HG03175 (cell line): Measurements from ENCODE around the gene GMIP.
"Not testable (repeated sequence)": the region's sequence is repeated elsewhere in the genome, so short reads cannot be mapped to it uniquely, and the experiment has no call there.

Experiments
- ATAC-seq: cut with Tn5 transposase; IDR thresholded peaks from one replicate; pipeline ENCODE4 v1.9.1; 2021; ENCODE audit warnings: mild to moderate bottlenecking, moderate library complexity; ENCODE audit not compliant: unreplicated experiment

GMIP gene, protein sequence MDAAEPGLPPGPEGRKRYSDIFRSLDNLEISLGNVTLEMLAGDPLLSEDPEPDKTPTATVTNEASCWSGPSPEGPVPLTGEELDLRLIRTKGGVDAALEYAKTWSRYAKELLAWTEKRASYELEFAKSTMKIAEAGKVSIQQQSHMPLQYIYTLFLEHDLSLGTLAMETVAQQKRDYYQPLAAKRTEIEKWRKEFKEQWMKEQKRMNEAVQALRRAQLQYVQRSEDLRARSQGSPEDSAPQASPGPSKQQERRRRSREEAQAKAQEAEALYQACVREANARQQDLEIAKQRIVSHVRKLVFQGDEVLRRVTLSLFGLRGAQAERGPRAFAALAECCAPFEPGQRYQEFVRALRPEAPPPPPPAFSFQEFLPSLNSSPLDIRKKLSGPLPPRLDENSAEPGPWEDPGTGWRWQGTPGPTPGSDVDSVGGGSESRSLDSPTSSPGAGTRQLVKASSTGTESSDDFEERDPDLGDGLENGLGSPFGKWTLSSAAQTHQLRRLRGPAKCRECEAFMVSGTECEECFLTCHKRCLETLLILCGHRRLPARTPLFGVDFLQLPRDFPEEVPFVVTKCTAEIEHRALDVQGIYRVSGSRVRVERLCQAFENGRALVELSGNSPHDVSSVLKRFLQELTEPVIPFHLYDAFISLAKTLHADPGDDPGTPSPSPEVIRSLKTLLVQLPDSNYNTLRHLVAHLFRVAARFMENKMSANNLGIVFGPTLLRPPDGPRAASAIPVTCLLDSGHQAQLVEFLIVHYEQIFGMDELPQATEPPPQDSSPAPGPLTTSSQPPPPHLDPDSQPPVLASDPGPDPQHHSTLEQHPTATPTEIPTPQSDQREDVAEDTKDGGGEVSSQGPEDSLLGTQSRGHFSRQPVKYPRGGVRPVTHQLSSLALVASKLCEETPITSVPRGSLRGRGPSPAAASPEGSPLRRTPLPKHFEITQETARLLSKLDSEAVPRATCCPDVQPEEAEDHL

DNA sequence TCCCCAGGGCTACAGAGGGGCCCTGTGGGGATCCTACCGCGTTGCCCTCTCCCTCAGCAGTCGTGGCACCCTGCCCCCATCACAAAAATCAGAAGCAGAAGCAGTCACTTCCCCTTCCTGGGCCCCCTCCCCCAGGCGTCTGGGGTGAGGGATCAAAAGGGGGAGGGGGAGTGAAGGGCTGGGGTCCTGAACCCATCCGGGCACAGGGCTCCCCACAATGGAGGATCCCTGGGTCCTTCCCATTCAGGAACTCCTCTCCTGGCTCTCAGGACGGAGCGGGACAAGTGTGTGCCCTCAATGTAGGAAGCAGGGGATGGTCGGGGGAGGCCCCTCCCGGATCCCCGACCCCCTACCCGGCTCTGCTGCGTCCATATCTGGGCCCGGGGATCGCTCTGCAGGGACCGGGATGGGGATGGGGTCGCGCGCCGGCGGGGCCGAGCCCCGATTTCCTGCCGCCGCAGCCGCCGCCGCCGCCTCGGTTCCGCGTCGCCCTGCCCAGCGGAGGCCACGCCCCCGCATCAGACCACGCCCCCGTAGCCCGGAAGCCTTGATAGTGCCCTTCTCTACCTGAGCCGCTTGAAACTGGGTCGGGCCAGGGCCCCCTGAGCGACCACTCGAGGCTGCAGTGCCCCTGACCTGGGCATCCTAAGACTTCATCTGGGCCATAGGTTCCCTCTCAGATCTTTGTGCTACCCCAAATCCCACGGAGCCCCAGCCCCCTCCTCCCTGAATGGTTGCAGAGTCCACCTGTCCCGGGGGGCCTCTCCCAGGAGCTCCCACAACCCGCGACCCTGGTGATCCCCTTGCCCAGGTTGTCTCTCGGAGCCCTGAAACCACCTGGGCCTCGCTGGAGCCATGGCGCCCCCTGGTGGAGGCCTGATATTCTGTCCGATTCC lies at the start of gene GMIP:
TSS of gene GMIP (minus strand) at position 500 of the 896 bp plus-strand sequence. CDS start at position 372, 128 bp downstream.
- peak; percentile 76 for ATAC-seq

DNA sequence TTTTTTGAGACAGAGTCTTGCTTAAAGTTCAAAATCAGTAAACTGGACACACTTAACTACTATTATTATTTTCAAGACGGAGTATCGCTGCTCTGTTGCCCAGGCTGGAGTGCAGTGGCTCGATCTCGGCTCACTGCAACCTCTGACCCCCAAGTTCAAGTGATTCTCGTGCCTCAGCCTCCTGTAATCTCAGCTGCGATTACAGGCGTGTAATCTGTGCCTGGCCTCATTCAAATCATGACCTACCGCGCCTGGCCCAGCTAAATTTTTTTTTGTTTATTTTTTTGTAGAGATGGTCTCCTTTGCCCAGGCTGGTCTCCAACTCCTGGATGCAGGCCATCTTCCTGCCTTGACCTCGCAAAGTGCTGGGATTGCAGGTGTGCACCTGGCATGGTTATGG lies 48.2 kb upstream of the GMIP start:
- ATAC-seq, result no peak

- not testable (repeated sequence) for ATAC-seq
These were observed 45.6 kb upstream of the GMIP start for GRCh38 chr19:19689023-19689422.

DNA sequence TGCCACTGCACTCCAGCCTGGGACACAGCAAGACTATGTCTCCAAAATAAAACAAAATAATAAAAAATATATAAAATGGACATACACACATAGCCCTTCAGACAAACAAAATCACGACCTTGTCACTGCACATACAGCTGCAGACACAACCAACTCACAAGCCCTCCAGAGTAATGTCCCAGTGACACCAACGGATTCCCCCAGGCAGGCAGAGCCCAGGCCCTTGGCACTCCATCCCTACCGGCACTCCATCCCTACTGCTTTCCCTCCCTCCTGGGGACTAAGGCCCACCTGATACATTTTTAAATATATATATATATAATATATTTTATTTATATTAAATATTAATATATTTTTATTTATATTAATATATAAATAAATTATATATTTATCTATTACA lies 43.6 kb upstream of the GMIP start:
- no peak for ATAC-seq

DNA sequence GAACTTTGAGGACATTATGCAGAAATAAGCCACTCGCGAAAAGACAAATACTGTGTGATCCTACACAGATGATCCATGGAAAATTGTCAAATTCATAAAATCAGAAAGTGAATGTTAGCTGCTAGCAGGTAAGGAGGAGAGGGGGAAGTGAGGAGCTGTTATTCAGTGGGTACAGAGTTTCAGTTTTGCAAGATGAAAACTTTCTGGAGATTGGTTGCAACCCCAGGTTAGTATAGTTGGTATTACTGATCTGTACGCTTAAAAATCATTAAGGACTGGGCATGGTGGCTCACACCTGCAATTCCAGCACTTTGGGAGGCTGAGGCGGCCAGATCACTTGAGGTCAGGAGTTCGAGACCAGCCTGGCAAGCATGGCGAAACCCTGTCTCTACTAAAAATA lies 43.1 kb upstream of the GMIP start:
- no peak for ATAC-seq

DNA sequence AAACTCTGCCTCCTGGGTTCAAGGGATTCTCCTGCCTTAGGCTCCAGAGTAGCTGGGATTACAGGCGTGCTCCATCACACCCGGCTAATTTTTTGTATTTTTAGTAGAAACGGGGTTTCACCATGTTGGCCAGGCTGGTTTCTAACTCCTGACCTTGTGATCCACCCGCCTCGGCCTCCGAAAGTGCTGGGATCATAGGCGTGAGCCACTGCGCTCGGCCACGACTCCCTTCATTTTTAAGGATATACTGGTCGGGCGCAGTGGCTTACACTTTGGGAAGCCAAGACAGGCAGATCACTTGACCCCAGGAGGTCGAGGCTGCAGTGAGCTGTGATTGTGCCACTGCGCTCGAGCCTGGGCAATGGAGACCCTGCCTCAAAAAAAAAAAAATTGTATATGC lies 42.7 kb upstream of the GMIP start:
- not testable (repeated sequence) for ATAC-seq

DNA sequence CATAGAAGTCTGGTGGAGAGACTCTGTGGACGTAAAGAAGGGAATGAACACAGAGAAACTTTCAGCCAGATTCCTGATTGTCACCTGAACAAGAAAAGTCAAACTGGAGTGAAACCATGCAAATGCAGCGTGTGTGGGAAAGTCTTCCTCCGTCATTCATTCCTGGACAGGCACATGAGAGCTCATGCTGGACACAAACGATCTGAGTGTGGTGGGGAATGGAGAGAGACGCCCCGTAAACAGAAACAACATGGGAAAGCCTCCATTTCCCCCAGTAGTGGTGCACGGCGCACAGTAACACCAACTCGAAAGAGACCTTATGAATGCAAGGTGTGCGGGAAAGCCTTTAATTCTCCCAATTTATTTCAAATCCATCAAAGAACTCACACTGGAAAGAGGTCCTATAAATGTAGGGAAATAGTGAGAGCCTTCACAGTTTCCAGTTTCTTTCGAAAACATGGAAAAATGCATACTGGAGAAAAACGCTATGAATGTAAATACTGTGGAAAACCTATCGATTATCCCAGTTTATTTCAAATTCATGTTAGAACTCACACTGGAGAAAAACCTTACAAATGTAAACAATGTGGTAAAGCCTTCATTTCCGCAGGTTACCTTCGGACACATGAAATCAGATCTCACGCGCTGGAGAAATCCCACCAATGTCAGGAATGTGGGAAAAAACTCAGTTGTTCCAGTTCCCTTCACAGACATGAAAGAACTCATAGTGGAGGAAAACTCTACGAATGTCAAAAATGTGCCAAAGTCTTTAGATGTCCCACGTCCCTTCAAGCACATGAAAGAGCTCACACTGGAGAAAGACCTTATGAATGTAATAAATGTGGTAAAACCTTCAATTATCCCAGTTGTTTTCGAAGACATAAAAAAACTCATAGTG lies 36.0 kb upstream of the GMIP start:
- no peak for ATAC-seq

DNA sequence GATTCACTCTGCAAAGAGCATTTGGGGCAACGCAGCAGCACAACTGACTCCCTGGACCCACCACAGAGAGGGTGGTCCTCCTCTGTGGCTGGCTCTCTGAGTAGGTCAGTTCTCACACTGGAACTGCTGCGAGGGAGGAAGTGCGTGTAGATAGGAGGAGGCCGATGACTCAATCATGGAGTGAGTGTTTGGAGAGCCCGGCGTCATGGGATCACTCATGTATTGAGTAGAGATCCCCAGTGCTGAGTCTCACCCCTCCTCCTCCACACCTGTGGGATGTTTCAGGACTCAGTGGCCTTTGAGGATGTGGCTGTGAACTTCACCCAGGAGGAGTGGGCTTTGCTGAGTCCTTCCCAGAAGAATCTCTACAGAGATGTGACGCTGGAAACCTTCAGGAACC lies 34.1 kb upstream of the GMIP start:
- no peak for ATAC-seq

DNA sequence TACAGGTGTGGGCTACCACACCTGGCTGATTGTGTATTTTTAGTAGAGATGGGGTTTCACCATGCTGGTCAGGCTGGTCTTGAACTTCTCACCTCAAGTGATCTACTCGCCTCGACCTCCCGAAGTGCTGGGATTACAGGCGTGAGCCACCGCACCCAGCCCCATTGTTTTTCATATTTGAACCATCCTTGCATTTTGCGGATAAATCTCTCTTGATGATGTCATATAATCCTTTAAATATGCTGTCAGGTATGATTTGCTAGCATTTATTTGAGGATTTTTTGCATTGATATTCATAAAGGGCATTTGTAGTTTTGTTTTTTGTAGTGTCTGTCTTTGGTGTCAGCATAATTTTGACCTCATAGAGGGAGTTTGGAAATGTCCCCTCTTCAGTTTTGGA lies 30.9 kb upstream of the GMIP start:
- ATAC-seq, result no peak

DNA sequence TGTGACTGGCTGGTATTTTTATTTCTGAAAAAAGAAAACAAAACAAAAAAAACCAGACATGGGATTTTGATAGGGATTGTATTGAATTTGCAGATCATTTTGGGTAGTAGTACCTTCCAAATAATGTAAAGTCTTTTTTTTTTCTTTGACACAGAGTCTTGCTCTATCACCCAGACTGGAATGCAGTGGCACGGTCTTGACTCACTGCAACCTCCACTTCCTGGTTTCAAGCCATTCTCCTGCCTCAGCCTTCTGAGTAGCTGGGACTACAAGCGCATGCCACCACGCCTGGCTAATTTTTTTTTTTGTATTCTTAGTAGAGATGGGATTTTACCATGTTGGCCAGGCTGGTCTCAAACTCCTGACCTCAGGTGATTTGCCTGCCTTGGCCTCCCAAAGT lies 29.4 kb upstream of the GMIP start:
- no peak for ATAC-seq

GRCh38 chr19:19670070-19670551 lies 26.7 kb upstream of the GMIP start:
- no peak for ATAC-seq

GRCh38 chr19:19668230-19669012 lies 25.0 kb upstream of the GMIP start, which contains the start of gene ZNF101:
TSS of gene ZNF101 (plus strand) at chr19:19668839. CDS start at chr19:19668964, 125 bp downstream.
- peak; percentile 72 for ATAC-seq

DNA sequence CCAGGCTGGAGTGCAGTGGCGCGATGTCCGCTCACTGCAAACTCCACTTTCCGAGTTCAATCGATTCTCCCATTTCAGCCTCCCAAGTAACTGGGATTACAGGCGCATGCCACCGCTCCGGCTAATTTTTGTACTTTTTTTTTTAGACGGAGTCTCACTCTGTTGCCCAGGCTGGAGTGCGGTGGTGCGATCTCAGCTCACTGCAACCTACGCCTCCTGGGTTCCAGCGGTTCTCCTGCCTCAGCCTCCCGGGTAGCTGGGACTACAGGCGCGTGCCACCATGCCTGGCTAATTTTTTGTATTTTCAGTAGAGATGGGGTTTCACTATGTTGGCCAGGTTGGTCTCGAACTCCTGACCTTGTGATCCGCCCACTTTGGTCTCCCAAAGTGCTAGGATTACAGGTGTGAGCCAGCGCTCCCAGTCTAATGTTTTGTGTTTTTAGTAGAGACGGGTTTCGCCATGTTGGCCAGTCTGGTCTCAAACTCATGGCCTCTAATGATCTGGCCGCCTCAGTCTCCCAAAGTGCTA lies 22.0 kb upstream of the GMIP start:
- not testable (repeated sequence) for ATAC-seq

- ATAC-seq, result peak; percentile 60
These were observed 20.0 kb upstream of the GMIP start, which contains the start of gene ATP13A1 for GRCh38 chr19:19663256-19664120. TSS of gene ATP13A1 (minus strand) at chr19:19663676. CDS start at chr19:19663666, 10 bp downstream.

- ATAC-seq, result no peak
These were observed 19.4 kb upstream of the GMIP start for GRCh38 chr19:19662871-19663255.

DNA sequence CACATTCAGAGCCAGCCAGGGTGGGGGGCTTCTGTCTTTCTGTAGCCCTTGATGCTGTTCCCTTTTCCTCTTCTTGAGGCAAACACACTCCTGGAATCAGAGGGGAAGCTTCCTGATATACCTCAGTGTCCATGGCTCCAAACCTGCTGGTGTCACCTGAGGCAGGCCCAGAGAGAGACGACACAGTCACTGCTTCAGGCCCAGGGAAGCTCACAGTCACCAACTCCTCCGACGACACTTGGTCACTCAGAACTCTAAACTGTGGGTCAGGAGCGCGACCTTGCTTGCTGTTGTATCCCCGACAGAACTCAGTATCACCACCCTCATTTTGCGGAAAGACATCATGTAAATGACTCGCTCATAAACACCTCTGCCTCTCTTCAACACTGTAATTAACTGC lies 18.9 kb upstream of the GMIP start:
- no peak for ATAC-seq

- peak; percentile 52 for ATAC-seq
These were observed 18.3 kb upstream of the GMIP start for GRCh38 chr19:19661675-19662251.
